GM12878 (cell line): ENCODE data around the gene IGF2R. TPM values are rescaled to one million over a fixed set of nuclear protein-coding genes. Genes with fewer than 3 reads are reported as not detected.

Experiments used
- ATAC-seq: fragments of 200-7000 bp; cut with Tn5 transposase; 3 replicates; pipeline ENCODE4 v1.9.1; 2020; ENCODE audit warnings: mild to moderate bottlenecking, moderate library complexity
- BruUV-seq: library from RNA; stranded (reverse); fragments of 400-500 nt; replicated peaks from 2 replicates; lab custom pipeline; 2021; lab: Mats Ljungman, UMichigan
- CTCF ChIA-PET: fragments of 300-600 bp; sonication (Branson Sonifier 250); formaldehyde crosslinking; extraction: SDS; loops from one replicate; lab custom pipeline; 2021; ENCODE audit warnings: inconsistent platforms; lab: Yijun Ruan, JAX
- POLR2A ChIA-PET: fragments of 350-600 bp; formaldehyde crosslinking; extraction: SDS; loops from one replicate; lab custom pipeline; 2021; ENCODE audit warnings: inconsistent platforms; lab: Charles Lee
- RAD21 ChIA-PET: fragments of 300-600 bp; sonication (Branson Sonifier 250); formaldehyde crosslinking; loops from one replicate; lab custom pipeline; 2023; ENCODE audit warnings: antibody characterized with exemption; ENCODE audit not compliant: unreplicated experiment; lab: Charles Lee
- SMC1A ChIA-PET: fragments of 300-600 bp; sonication (Branson Sonifier 250); formaldehyde crosslinking; loops from one replicate; lab custom pipeline; 2023; ENCODE audit not compliant: unreplicated experiment, uncharacterized antibody; lab: Charles Lee
- DNase-seq: peaks from one replicate; pipeline ENCODE4 v3.0.0-alpha.2; 2011; ENCODE audit warnings: low read depth, low spot score
- FAIRE-seq: peaks from 3 replicates; lab custom pipeline; 2011; peaks lifted over from hg19 to GRCh38; lab: Jason Lieb, UNC
- H2AFZ ChIP-seq: 2 replicates; pipeline ENCODE4 v1.6.0; 2011; ENCODE audit warnings: low read depth, low read length, control low read depth; ENCODE audit not compliant: control insufficient read depth
- H3K27ac ChIP-seq: 2 replicates; pipeline ENCODE4 v1.5.1; 2011; ENCODE audit warnings: control low read depth; ENCODE audit not compliant: control insufficient read depth, insufficient read depth
- H3K27me3 ChIP-seq, 2 experiments: replicated peaks in 1 of 2; 2 replicates each; pipeline versions ENCODE4 v1.6.0 to v1.6.1; 2011; ENCODE audit warnings: low read length in 1 of 2; ENCODE audit not compliant: control insufficient read depth in 2 of 2, insufficient read depth in 2 of 2
- H3K36me3 ChIP-seq, 2 experiments: 2 replicates each; pipeline ENCODE4 v1.5.1; 2011; ENCODE audit warnings: low read length in 1 of 2; ENCODE audit not compliant: control insufficient read depth in 2 of 2, insufficient read depth in 2 of 2
- H3K4me1 ChIP-seq: 2 replicates; pipeline ENCODE4 v1.6.1; 2011; ENCODE audit warnings: mild to moderate bottlenecking, low read length, moderate library complexity, mixed read lengths; ENCODE audit not compliant: control insufficient read depth, insufficient read depth
- H3K4me2 ChIP-seq: 2 replicates; pipeline ENCODE4 v1.6.0; 2011; ENCODE audit warnings: control low read depth; ENCODE audit not compliant: control insufficient read depth, insufficient read depth
- H3K4me3 ChIP-seq: fragments of 200-600 bp; sonication (generic); 2 replicates; pipeline ENCODE4 v1.5.1; 2016
- H3K79me2 ChIP-seq: 2 replicates; pipeline ENCODE4 v1.6.0; 2011; ENCODE audit warnings: low read length; ENCODE audit not compliant: control insufficient read depth, insufficient read depth
- H3K9ac ChIP-seq: 2 replicates; pipeline ENCODE4 v1.8.0; 2011; ENCODE audit warnings: low read length, control low read depth, mixed read lengths; ENCODE audit not compliant: control insufficient read depth, insufficient read depth
- H3K9me3 ChIP-seq: replicated peaks from 3 replicates; pipeline ENCODE4 v1.5.1; 2011; ENCODE audit warnings: mild to moderate bottlenecking, low read length; ENCODE audit not compliant: control insufficient read depth, insufficient read depth
- H4K20me1 ChIP-seq: 2 replicates; pipeline ENCODE4 v1.6.0; 2011; ENCODE audit not compliant: control insufficient read depth, insufficient read depth
- BACH1 ChIP-seq: fragments of 450-650 bp; IDR thresholded peaks from 2 replicates; pipeline ENCODE4 v1.6.1; 2017; ENCODE audit warnings: mild to moderate bottlenecking, borderline replicate concordance
- FOXK2 ChIP-seq: fragments of 450-650 bp; IDR thresholded peaks from 2 replicates; pipeline ENCODE4 v1.6.1; 2017; ENCODE audit warnings: mild to moderate bottlenecking, moderate library complexity
- MEF2A ChIP-seq: IDR thresholded peaks from 2 replicates; pipeline ENCODE4 v1.6.1; 2011; ENCODE audit warnings: low read depth, mild to moderate bottlenecking, low read length, moderate library complexity; ENCODE audit not compliant: insufficient read depth
- PAX8 ChIP-seq: fragments of 450-650 bp; IDR thresholded peaks from 2 replicates; pipeline ENCODE4 v1.6.1; 2017; ENCODE audit warnings: mild to moderate bottlenecking, moderate library complexity
- RAD21 ChIP-seq: IDR thresholded peaks from 2 replicates; pipeline ENCODE4 v1.6.1; 2011; ENCODE audit warnings: mild to moderate bottlenecking, low read depth, low read length, moderate library complexity; ENCODE audit not compliant: insufficient read depth
- RBBP5 ChIP-seq: fragments of 200-600 bp; sonication (generic); conservative IDR thresholded peaks from 2 replicates; pipeline ENCODE4 v1.6.1; 2016
- SMAD5 ChIP-seq: IDR thresholded peaks from 2 replicates; pipeline ENCODE4 v1.6.1; 2016; ENCODE audit warnings: antibody characterized with exemption, low read depth
- SPI1 ChIP-seq: IDR thresholded peaks from 2 replicates; pipeline ENCODE4 v1.6.1; 2011; ENCODE audit warnings: low read depth, mild to moderate bottlenecking, low read length, moderate library complexity, borderline replicate concordance; ENCODE audit not compliant: insufficient read depth
- TARDBP ChIP-seq: IDR thresholded peaks from 2 replicates; pipeline ENCODE4 v1.6.1; 2016; ENCODE audit warnings: borderline replicate concordance
- TBL1XR1 ChIP-seq: IDR thresholded peaks from 2 replicates; pipeline ENCODE4 v1.6.1; 2012; ENCODE audit warnings: low read depth, low read length, improper control_type of control experiment
- WGBS: methylation state at CpG from one replicate; pipeline ENCODE4 v1.1.6; 2016; ENCODE audit warnings: low lambda C conversion rate; ENCODE audit not compliant: insufficient replicate concordance, insufficient coverage; ENCODE audit errors: missing lambda C conversion rate; 5-methylcytosine and 5-hydroxymethylcytosine counted together
- in situ Hi-C: fragments of 300-500 bp; cut with MboI; formaldehyde crosslinking; loops from 9 replicates; pipeline ENCODE4 v1.14.3; 2018; ENCODE audit warnings: mixed read lengths
- intact Hi-C: fragments of 100-400 bp; cut with micrococcal nuclease; formaldehyde crosslinking; loops from one replicate; pipeline ENCODE4 v1.14.2; 2022; ENCODE audit not compliant: unreplicated experiment
- polyA plus RNA-seq, 11 experiments: library from polyadenylated mRNA; depleted of rRNA in 4 of 11; unstranded in 6 of 11; stranded (reverse) in 5 of 11; fragments of >200 nt; fragmentation: Nextera tagmentation in 4 of 11; fragmentation: Illumina TruSeq in 1 of 11; extraction: Ambion mirVana in 4 of 11; extraction: Trizol in 1 of 11; gene quantifications; 1 replicate in 1 of 11; 2 replicates in 10 of 11; pipeline versions ENCODE4 v1.2.1 to v1.2.3, GENCODE V29; 2011 to 2016; ENCODE audit warnings: inconsistent platforms in 2 of 11, missing spikeins in 2 of 11, low read depth in 1 of 11
- total RNA-seq, 4 experiments: library from RNA; depleted of rRNA in 3 of 4; stranded (reverse); fragments of >200 nt in 3 of 4; fragmentation: Illumina TruSeq in 1 of 4; extraction: Trizol in 1 of 4; gene quantifications; 2 replicates each; pipeline versions ENCODE4 v1.2.1 to v1.2.3, GENCODE V29; 2013 to 2021
- TF ChIP-seq, protein P1 (sequence below): fragments of 150-350 bp; IDR thresholded peaks from 2 replicates; pipeline ENCODE4 v1.6.1; 2014; ENCODE audit warnings: mild to moderate bottlenecking, low read depth, low read length
- TF ChIP-seq, protein P2 (sequence below): IDR thresholded peaks from 2 replicates; pipeline ENCODE4 v1.6.1; 2011; ENCODE audit warnings: low read depth, mild to moderate bottlenecking, low read length, moderate library complexity, borderline replicate concordance; ENCODE audit errors: extremely low read depth
- TF ChIP-seq, protein P3 (sequence below): fragments of 450-650 bp; IDR thresholded peaks from 2 replicates; pipeline ENCODE4 v1.6.1; 2018; ENCODE audit warnings: borderline replicate concordance, mild to moderate bottlenecking; ENCODE audit not compliant: partially characterized antibody
- TF ChIP-seq, protein P4 (sequence below): IDR thresholded peaks from 2 replicates; pipeline ENCODE4 v1.6.1; 2011; ENCODE audit warnings: low read depth, low read length, improper control_type of control experiment, borderline replicate concordance

The IGF2R gene
- total and polyA plus RNA-seq, 10 of the 15 experiments (the other 5 are each of a cell fraction or from before 2014, with no cell fraction given): 1.00 to 40.1 (median 16.8) TPM

DNA sequence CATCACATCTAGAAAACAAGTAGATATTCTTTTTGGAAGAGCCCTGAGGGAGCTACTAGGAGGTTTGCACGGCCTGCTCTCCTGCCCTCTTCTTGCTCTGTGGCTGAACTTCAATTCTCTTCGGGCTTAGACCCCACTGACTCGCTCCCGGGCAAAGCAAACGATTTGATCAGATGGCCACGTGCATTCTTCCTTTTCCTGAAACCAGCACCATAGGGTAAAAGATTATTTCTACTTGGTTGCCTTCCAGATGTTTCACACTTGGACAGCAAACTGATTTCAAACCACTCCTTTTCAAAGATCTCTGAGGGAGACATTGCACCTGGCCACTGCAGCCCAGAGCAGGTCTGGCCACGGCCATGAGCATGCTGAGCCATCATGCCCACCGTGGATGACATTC, 152.7 kb downstream of the IGF2R start, which contains the start of gene SLC22A1:
Gene SLC22A1, plus strand, starts transcription at position 258 of the 400 bp plus-strand sequence. Its CDS starts 121 bp downstream, at position 379.
- Histone ChIP-seq H4K20me1 (no peaks in the 10 kb centered on the region), H3K27me3 (no peaks in the 10 kb centered on the region), H3K9ac (no peak within 1 kb of the TSS), H3K4me1 (no peaks in the 10 kb centered on the region), H3K4me3 (no peak within 1 kb of the TSS), H3K36me3 (no peaks in the 10 kb centered on the region), H3K27ac (no peak within 1 kb of the TSS), H3K79me2 (no peaks in the 10 kb centered on the region), H3K4me2 (no peak within 1 kb of the TSS), H2AFZ (no peak within 1 kb of the TSS), H3K9me3 (no peaks in the 10 kb centered on the region; the same call in 2 of the 3 replicates)
- ATAC-seq (no peak), FAIRE-seq (no peak), DNase-seq (no peak)
- CTCF ChIA-PET: no interaction called here
- RAD21 ChIA-PET: no interaction called here
- WGBS: 77% methylated on average over 8 of the region's 8 CpGs
- no peak for TF ChIP-seq RBBP5
- no peak for TF ChIP-seq TBL1XR1
- no peak for TF ChIP-seq BACH1
- TF ChIP-seq, protein P1, sequence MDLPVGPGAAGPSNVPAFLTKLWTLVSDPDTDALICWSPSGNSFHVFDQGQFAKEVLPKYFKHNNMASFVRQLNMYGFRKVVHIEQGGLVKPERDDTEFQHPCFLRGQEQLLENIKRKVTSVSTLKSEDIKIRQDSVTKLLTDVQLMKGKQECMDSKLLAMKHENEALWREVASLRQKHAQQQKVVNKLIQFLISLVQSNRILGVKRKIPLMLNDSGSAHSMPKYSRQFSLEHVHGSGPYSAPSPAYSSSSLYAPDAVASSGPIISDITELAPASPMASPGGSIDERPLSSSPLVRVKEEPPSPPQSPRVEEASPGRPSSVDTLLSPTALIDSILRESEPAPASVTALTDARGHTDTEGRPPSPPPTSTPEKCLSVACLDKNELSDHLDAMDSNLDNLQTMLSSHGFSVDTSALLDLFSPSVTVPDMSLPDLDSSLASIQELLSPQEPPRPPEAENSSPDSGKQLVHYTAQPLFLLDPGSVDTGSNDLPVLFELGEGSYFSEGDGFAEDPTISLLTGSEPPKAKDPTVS: no peak
- no peak for TF ChIP-seq RAD21
- TF ChIP-seq SPI1: no peak
- intact Hi-C loops (no loop called here), in situ Hi-C loops (no loop called here)
- no TSS peak for BruUV-seq
- POLR2A ChIA-PET: no interaction called here
- SMC1A ChIA-PET: no interaction called here

DNA sequence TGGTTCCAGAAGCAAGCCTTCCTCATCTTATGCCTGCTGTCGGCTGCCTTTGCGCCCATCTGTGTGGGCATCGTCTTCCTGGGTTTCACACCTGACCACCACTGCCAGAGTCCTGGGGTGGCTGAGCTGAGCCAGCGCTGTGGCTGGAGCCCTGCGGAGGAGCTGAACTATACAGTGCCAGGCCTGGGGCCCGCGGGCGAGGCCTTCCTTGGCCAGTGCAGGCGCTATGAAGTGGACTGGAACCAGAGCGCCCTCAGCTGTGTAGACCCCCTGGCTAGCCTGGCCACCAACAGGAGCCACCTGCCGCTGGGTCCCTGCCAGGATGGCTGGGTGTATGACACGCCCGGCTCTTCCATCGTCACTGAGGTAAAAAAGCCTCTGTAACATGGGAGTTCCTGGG, 153.1 kb downstream of the IGF2R start:
- 96% methylated on average over 14 of the region's 14 CpGs for WGBS
- in situ Hi-C loops: no loop called here
- BruUV-seq: no TSS peak
- TF ChIP-seq SMAD5: no peak
- TF ChIP-seq TARDBP: no peak
- TF ChIP-seq MEF2A: no peak
- TF ChIP-seq, protein P2, sequence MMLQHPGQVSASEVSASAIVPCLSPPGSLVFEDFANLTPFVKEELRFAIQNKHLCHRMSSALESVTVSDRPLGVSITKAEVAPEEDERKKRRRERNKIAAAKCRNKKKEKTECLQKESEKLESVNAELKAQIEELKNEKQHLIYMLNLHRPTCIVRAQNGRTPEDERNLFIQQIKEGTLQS: no peak
- TF ChIP-seq, protein P3, sequence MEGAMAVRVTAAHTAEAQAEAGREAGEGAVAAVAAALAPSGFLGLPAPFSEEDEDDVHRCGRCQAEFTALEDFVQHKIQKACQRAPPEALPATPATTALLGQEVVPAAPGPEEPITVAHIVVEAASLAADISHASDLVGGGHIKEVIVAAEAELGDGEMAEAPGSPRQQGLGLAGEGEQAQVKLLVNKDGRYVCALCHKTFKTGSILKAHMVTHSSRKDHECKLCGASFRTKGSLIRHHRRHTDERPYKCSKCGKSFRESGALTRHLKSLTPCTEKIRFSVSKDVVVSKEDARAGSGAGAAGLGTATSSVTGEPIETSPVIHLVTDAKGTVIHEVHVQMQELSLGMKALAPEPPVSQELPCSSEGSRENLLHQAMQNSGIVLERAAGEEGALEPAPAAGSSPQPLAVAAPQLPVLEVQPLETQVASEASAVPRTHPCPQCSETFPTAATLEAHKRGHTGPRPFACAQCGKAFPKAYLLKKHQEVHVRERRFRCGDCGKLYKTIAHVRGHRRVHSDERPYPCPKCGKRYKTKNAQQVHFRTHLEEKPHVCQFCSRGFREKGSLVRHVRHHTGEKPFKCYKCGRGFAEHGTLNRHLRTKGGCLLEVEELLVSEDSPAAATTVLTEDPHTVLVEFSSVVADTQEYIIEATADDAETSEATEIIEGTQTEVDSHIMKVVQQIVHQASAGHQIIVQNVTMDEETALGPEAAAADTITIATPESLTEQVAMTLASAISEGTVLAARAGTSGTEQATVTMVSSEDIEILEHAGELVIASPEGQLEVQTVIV: no peak
- no peak for TF ChIP-seq PAX8
- TF ChIP-seq, protein P4, sequence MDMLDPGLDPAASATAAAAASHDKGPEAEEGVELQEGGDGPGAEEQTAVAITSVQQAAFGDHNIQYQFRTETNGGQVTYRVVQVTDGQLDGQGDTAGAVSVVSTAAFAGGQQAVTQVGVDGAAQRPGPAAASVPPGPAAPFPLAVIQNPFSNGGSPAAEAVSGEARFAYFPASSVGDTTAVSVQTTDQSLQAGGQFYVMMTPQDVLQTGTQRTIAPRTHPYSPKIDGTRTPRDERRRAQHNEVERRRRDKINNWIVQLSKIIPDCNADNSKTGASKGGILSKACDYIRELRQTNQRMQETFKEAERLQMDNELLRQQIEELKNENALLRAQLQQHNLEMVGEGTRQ: no peak
- no peak for TF ChIP-seq FOXK2

More for the DNA sequence above, 153.1 kb downstream of the IGF2R start:
- RAD21 ChIA-PET: no interaction called here
- FAIRE-seq (no peak), ATAC-seq (no peak), DNase-seq (no peak)
- no peak overlapping the region for H3K9ac ChIP-seq
- H3K4me3 ChIP-seq: no peak overlapping the region
- H3K27me3 ChIP-seq: no peaks in the 10 kb centered on the region
- H3K4me2 ChIP-seq: no peak overlapping the region
- CTCF ChIA-PET: no interaction called here
- no peak overlapping the region for H2AFZ ChIP-seq
- H3K36me3 ChIP-seq: no peaks in the 10 kb centered on the region
- H4K20me1 ChIP-seq: no peaks in the 10 kb centered on the region
- H3K4me1 ChIP-seq: no peaks in the 10 kb centered on the region
- intact Hi-C loops: no loop called here
- POLR2A ChIA-PET: no interaction called here
- no peaks in the 10 kb centered on the region for H3K79me2 ChIP-seq
- no peaks in the 10 kb centered on the region; the same call in 2 of the 3 replicates for H3K9me3 ChIP-seq
- SMC1A ChIA-PET: no interaction called here
- H3K27ac ChIP-seq: no peak overlapping the region
